ENCODE measurements around the gene TRAF4. TPM values are rescaled to one million over a fixed set of nuclear protein-coding genes. Genes with fewer than 3 reads are reported as not detected.
"Not testable (repeated sequence)": the region's sequence is repeated elsewhere in the genome, so short reads cannot be mapped to it uniquely, and the experiment has no call there.

The TRAF4 gene
- total and polyA plus RNA-seq, 3 donors from 2014 or later: 33.1 to 47.2 (median 35.3) TPM

- intact Hi-C loops (cut with DNase I; ENCODE audit: low total_unique reads): no loop called here
- WGBS, 2 donors: 53 to 67% methylated on average over 11 of the region's 11 CpGs
- Histone ChIP-seq H3K27me3 (no peaks in the 10 kb centered on the region), H3K4me1 (peaks cover 16% of the 10 kb centered on the region), H3K9me3 (no peaks in the 10 kb centered on the region), H3K4me3 (peak overlapping the region in 1 of 2 donors; percentile 71), H3K36me3 (ENCODE audit: low read depth, missing control alignments) (no peaks in the 10 kb centered on the region), H3K27ac (no peak overlapping the region)
- no peak for DNase-seq
- TF ChIP-seq POLR2A (IDR thresholded peaks at IDR 0.05): no peak
- TF ChIP-seq CTCF (IDR thresholded peaks at IDR 0.05): no peak
Observed at GRCh38 chr17:28729950-28730330, 13.9 kb upstream of the TRAF4 start.

GRCh38 chr17:28733346-28733745 lies 10.5 kb upstream of the TRAF4 start:
- 86% methylated on average over 1 of the region's 1 CpG for WGBS, 2 donors
- Histone ChIP-seq H3K36me3 (ENCODE audit: low read depth, missing control alignments) (no peaks in the 10 kb centered on the region), H3K4me3 (no peak overlapping the region), H3K9me3 (no peaks in the 10 kb centered on the region), H3K4me1 (peaks cover 3% of the 10 kb centered on the region), H3K27me3 (no peaks in the 10 kb centered on the region), H3K27ac (no peak overlapping the region)
- no peak for DNase-seq
- intact Hi-C loops (cut with DNase I; ENCODE audit: low total_unique reads): no loop called here
- TF ChIP-seq POLR2A (IDR thresholded peaks at IDR 0.05) (no peak), CTCF (IDR thresholded peaks at IDR 0.05) (no peak)

- no peak overlapping the region for H3K4me3 ChIP-seq
- intact Hi-C loops (cut with DNase I; ENCODE audit: low total_unique reads): no loop called here
- TF ChIP-seq POLR2A (IDR thresholded peaks at IDR 0.05) (no peak), CTCF (IDR thresholded peaks at IDR 0.05) (no peak)
- no peaks in the 10 kb centered on the region for H3K36me3 ChIP-seq (ENCODE audit: low read depth, missing control alignments)
- no peak for DNase-seq
- no peaks in the 10 kb centered on the region for H3K4me1 ChIP-seq
- no peaks in the 10 kb centered on the region for H3K9me3 ChIP-seq
- H3K27me3 ChIP-seq: no peaks in the 10 kb centered on the region
- 94 to 96% methylated on average over 4 to 10 of the region's 10 CpGs for WGBS, 2 donors
- H3K27ac ChIP-seq: no peak overlapping the region
Observed at GRCh38 chr17:28734712-28735241, 9.0 kb upstream of the TRAF4 start.

- no peak for DNase-seq
- Histone ChIP-seq H3K4me1 (no peaks in the 10 kb centered on the region), H3K4me3 (no peak overlapping the region), H3K36me3 (ENCODE audit: low read depth, missing control alignments) (no peaks in the 10 kb centered on the region), H3K27ac (no peak overlapping the region), H3K27me3 (no peaks in the 10 kb centered on the region), H3K9me3 (no peaks in the 10 kb centered on the region)
- WGBS, 2 donors: 78 to 88% methylated on average over 5 of the region's 5 CpGs
- intact Hi-C loops (cut with DNase I; ENCODE audit: low total_unique reads): no loop called here
- no peak for TF ChIP-seq POLR2A (IDR thresholded peaks at IDR 0.05)
- TF ChIP-seq CTCF (IDR thresholded peaks at IDR 0.05): no peak
Observed at GRCh38 chr17:28735242-28735722, 8.5 kb upstream of the TRAF4 start.

GRCh38 chr17:28735913-28736769 lies 7.7 kb upstream of the TRAF4 start:
- WGBS, 2 donors: 85 to 96% methylated on average over 7 of the region's 8 CpGs
- DNase-seq; H3K36me3 ChIP-seq (ENCODE audit: low read depth, missing control alignments); H3K27me3 ChIP-seq; H3K4me1 ChIP-seq; H3K9me3 ChIP-seq; H3K27ac ChIP-seq; H3K4me3 ChIP-seq; intact Hi-C loops (cut with DNase I; ENCODE audit: low total_unique reads): not testable (repeated sequence)

Measured in testis (tissue), 3 donors.